ENCODE results near the gene SPACA6. TPM values are rescaled to one million over a fixed set of nuclear protein-coding genes. Genes with fewer than 3 reads are reported as not detected.

Gene SPACA6
- total RNA-seq, 1 experiment from 2014 or later: 18.9 TPM

DNA sequence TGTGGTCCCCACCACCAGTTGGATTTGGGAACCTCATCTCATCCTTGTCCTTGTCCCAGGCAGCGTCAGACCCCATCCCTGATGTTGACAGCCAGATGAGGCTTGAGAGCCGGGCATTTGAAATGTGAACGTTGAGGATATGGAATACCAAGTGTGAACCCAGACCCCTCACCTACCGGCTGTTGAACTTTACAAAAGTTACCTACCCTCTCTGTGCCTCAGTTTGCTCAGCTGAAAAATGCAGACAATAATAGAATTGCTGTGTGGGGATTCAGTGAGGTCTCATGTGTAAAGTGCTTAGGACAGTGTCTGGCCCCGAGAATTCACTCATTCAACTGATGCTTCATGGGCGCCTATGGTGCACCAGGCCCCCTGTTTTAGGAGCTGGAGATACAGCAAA, 45.8 kb upstream of the SPACA6 start:
- WGBS (ENCODE audit: extremely low coverage, insufficient read length, low lambda C conversion rate): no CpG with 5 or more reads among the region's 6 CpGs
- Histone ChIP-seq H3K27me3 (ENCODE audit: insufficient read depth, low read length) (no peaks in the 10 kb centered on the region), H4K8ac (replicated peaks; ENCODE audit: insufficient read length, low read depth, low read length) (no peak overlapping the region), H2AK5ac (ENCODE audit: insufficient read length, low read length) (no peak overlapping the region), H3K4me2 (ENCODE audit: insufficient read depth, insufficient read length, low read length) (no peak overlapping the region), H3K79me1 (ENCODE audit: insufficient read depth, low read depth, low read length, poor library complexity, severe bottlenecking) (no peaks in the 10 kb centered on the region), H3K9ac (ENCODE audit: extremely low read depth, insufficient read length, low read length) (no peak overlapping the region), H2AFZ (ENCODE audit: low read length) (no peak overlapping the region), H3K79me2 (ENCODE audit: insufficient read depth, low read length) (no peaks in the 10 kb centered on the region), H3K18ac (ENCODE audit: insufficient read length, low read depth, low read length) (no peak overlapping the region), H2BK12ac (ENCODE audit: insufficient read length, low read depth, low read length) (no peak overlapping the region), H2BK20ac (ENCODE audit: low read depth, low read length, poor library complexity, severe bottlenecking) (no peak overlapping the region), H4K91ac (ENCODE audit: insufficient read length, low read depth, low read length) (no peak overlapping the region), H3K14ac (ENCODE audit: insufficient read depth, low read length) (no peak overlapping the region), H2BK120ac (ENCODE audit: low read depth, low read length, poor library complexity, severe bottlenecking) (no peak overlapping the region), H3K23ac (ENCODE audit: insufficient read length, low read depth, low read length) (no peak overlapping the region), H3K4me1 (ENCODE audit: insufficient read depth, low read length) (no peaks in the 10 kb centered on the region), H3K27ac (ENCODE audit: insufficient read length, low read depth, low read length) (no peak overlapping the region), H3K56ac (ENCODE audit: insufficient read length, low read depth, low read length) (no peak overlapping the region), H4K5ac (ENCODE audit: insufficient read length, low read depth, low read length) (no peak overlapping the region), H2BK5ac (ENCODE audit: insufficient read length, low read length) (no peak overlapping the region), H3K4ac (ENCODE audit: low read depth, low read length) (no peak overlapping the region), H2BK15ac (ENCODE audit: low read depth, low read length) (no peak overlapping the region), H3T11ph (ENCODE audit: low read length) (no peak overlapping the region), H3K23me2 (ENCODE audit: insufficient read length, low read depth, low read length, poor library complexity, severe bottlenecking) (no peaks in the 10 kb centered on the region), H3K9me3 (ENCODE audit: control insufficient read depth, low read depth, low read length) (no peaks in the 10 kb centered on the region), H4K20me1 (ENCODE audit: control insufficient read depth, insufficient read depth, insufficient read length) (no peaks in the 10 kb centered on the region)
- peaks cover 61 to 87% of the 10 kb centered on the region in 2 experiments for H3K9me3 Mint-ChIP-seq
- peaks cover 48% of the 10 kb centered on the region for H3K27me3 Mint-ChIP-seq (ENCODE audit: low read depth)
- no peak overlapping the region for H3K4me3 Mint-ChIP-seq
- H3K4me1 Mint-ChIP-seq: peaks cover 0 to 4% of the 10 kb centered on the region in 2 experiments; a peak in 2 of 4 replicates
- TF ChIP-seq, protein P1, sequence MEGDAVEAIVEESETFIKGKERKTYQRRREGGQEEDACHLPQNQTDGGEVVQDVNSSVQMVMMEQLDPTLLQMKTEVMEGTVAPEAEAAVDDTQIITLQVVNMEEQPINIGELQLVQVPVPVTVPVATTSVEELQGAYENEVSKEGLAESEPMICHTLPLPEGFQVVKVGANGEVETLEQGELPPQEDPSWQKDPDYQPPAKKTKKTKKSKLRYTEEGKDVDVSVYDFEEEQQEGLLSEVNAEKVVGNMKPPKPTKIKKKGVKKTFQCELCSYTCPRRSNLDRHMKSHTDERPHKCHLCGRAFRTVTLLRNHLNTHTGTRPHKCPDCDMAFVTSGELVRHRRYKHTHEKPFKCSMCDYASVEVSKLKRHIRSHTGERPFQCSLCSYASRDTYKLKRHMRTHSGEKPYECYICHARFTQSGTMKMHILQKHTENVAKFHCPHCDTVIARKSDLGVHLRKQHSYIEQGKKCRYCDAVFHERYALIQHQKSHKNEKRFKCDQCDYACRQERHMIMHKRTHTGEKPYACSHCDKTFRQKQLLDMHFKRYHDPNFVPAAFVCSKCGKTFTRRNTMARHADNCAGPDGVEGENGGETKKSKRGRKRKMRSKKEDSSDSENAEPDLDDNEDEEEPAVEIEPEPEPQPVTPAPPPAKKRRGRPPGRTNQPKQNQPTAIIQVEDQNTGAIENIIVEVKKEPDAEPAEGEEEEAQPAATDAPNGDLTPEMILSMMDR (conservative IDR thresholded peaks at IDR 0.05): no peak
- H3K36me3 Mint-ChIP-seq (ENCODE audit: insufficient read depth in 1 of 3, low read depth in 3 of 3): peaks cover 0 to 6% (median 0%) of the 10 kb centered on the region in 3 experiments; a peak in 2 of 7 replicates
- DNase-seq: no peak
- H3K27ac Mint-ChIP-seq: no peak overlapping the region
